ENCODE results near the gene ATP10B. TPM values are rescaled to one million over a fixed set of nuclear protein-coding genes. Genes with fewer than 3 reads are reported as not detected.

ATP10B gene
- total RNA-seq, 2 experiments from 2014 or later, result not detected

DNA sequence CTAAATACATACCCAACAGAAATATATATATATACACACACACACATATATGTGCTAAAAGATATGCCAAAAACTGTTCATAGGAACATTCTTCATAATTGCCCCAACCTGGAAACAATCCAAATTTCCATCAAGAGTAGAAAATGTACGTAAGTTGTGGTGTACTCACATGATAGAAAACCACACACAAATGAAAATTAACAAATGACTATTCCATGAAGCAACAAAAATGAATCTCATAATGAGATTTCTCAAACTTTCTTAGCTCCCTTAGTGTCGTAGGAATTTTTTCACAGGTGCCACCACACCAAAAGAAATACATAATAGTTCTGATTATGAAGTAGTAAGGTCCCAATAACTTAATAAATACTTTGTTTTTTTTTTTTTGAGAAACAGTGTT lies 7.8 kb downstream of the ATP10B start:
- no peaks in the 10 kb centered on the region for H3K9me2 ChIP-seq (ENCODE audit: insufficient read depth, low read length)
- H3K79me2 ChIP-seq (ENCODE audit: insufficient read depth, low read depth, low read length), result no peaks in the 10 kb centered on the region
- no peak overlapping the region for H3K27ac ChIP-seq (ENCODE audit: low read depth, low read length, poor library complexity, severe bottlenecking)
- no peaks in the 10 kb centered on the region for H3K4me1 ChIP-seq (ENCODE audit: insufficient read depth, low read length, poor library complexity, severe bottlenecking)
- no peak for TF ChIP-seq EZH2phosphoT487 (IDR thresholded peaks at IDR 0.05; ENCODE audit: borderline replicate concordance, low read depth, low read length)
- TF ChIP-seq, protein P1, sequence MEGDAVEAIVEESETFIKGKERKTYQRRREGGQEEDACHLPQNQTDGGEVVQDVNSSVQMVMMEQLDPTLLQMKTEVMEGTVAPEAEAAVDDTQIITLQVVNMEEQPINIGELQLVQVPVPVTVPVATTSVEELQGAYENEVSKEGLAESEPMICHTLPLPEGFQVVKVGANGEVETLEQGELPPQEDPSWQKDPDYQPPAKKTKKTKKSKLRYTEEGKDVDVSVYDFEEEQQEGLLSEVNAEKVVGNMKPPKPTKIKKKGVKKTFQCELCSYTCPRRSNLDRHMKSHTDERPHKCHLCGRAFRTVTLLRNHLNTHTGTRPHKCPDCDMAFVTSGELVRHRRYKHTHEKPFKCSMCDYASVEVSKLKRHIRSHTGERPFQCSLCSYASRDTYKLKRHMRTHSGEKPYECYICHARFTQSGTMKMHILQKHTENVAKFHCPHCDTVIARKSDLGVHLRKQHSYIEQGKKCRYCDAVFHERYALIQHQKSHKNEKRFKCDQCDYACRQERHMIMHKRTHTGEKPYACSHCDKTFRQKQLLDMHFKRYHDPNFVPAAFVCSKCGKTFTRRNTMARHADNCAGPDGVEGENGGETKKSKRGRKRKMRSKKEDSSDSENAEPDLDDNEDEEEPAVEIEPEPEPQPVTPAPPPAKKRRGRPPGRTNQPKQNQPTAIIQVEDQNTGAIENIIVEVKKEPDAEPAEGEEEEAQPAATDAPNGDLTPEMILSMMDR (conservative IDR thresholded peaks at IDR 0.05; ENCODE audit: low read length), result no peak
- intact Hi-C loops (cut with micrococcal nuclease; ENCODE audit: unreplicated experiment), result no loop called here
- ChIA-PET POLR2A (no interaction called here), CTCF (ENCODE audit: unreplicated experiment) (no interaction called here)
- H3K4me2 ChIP-seq (ENCODE audit: low read length), result no peak overlapping the region
- H3K9me3 ChIP-seq (ENCODE audit: low read length), result no peaks in the 10 kb centered on the region
- no peak overlapping the region for H2AFZ ChIP-seq (ENCODE audit: low read length)
- no TSS peak for BruUV-seq (replicated peaks)
- H3K36me3 ChIP-seq (ENCODE audit: insufficient read depth, low read length), result no peaks in the 10 kb centered on the region
- no peak for DNase-seq (ENCODE audit: low spot score)
- H4K20me1 ChIP-seq (ENCODE audit: insufficient read depth, low read length), result no peaks in the 10 kb centered on the region
- no peak overlapping the region for H3K4me3 ChIP-seq (ENCODE audit: low read depth, low read length, poor library complexity, severe bottlenecking)

DNA sequence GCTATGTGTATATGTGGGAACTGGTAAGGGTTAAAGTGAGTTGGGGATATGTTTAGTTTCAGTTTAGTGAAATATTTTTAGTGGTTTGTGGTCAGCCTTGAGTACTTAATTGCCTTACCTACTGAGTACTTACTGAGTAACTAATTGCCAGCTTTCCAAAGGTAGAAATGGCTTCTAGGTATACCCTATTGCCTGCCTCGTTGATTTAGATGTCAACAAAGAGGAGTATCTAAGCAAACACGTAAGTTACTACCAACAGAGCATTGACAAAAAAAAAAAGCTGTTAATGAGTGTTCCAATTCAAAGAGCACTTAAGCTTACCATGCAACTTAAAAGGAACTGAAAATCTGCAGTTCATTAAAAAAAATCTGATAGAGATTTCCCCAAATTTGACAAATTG lies 8.8 kb downstream of the ATP10B start:
- CTCF ChIA-PET (ENCODE audit: unreplicated experiment), result no interaction called here

More for the DNA sequence above, 8.8 kb downstream of the ATP10B start:
- no peaks in the 10 kb centered on the region for H3K9me2 ChIP-seq (ENCODE audit: insufficient read depth, low read length)
- TF ChIP-seq, protein P1 (conservative IDR thresholded peaks at IDR 0.05; ENCODE audit: low read length), result no peak
- TF ChIP-seq EZH2phosphoT487 (IDR thresholded peaks at IDR 0.05; ENCODE audit: borderline replicate concordance, low read depth, low read length), result no peak
- no peaks in the 10 kb centered on the region for H3K79me2 ChIP-seq (ENCODE audit: insufficient read depth, low read depth, low read length)
- H3K27ac ChIP-seq (ENCODE audit: low read depth, low read length, poor library complexity, severe bottlenecking), result no peak overlapping the region
- H3K36me3 ChIP-seq (ENCODE audit: insufficient read depth, low read length), result no peaks in the 10 kb centered on the region
- no peaks in the 10 kb centered on the region for H4K20me1 ChIP-seq (ENCODE audit: insufficient read depth, low read length)
- H3K4me2 ChIP-seq (ENCODE audit: low read length), result no peak overlapping the region
- no peak overlapping the region for H3K4me3 ChIP-seq (ENCODE audit: low read depth, low read length, poor library complexity, severe bottlenecking)
- no peak overlapping the region for H2AFZ ChIP-seq (ENCODE audit: low read length)
- H3K4me1 ChIP-seq (ENCODE audit: insufficient read depth, low read length, poor library complexity, severe bottlenecking), result no peaks in the 10 kb centered on the region
- POLR2A ChIA-PET, result interaction anchor here (0.6 to 1.2 kb wide), 4 partner anchors 8 to 300 kb away, joined by 3 to 4 read pairs (median 3); no protein-coding TSS in a partner anchor
- no TSS peak for BruUV-seq (replicated peaks)
- no peaks in the 10 kb centered on the region for H3K9me3 ChIP-seq (ENCODE audit: low read length)
- no peak for DNase-seq (ENCODE audit: low spot score)
- intact Hi-C loops (cut with micrococcal nuclease; ENCODE audit: unreplicated experiment), result no loop called here
